Gastrocnemius medialis (tissue), 4 donors: Measurements from ENCODE around the gene SLC35A5. TPM values are rescaled to one million over a fixed set of nuclear protein-coding genes. Genes with fewer than 3 reads are reported as not detected.

Experiments used
- ATAC-seq, 2 donors: fragments of 150-250 bp; one replicate each; pipeline ENCODE4 v1.9.1; 2016
- DNase-seq, 2 donors: peaks; one replicate each; pipeline ENCODE4 v3.0.0-alpha.2; 2019
- H3K27ac ChIP-seq, 4 donors: fragments of 200-600 bp; sonication (generic); 1 replicate in 1 of 4; 2 replicates in 3 of 4; pipeline ENCODE4 v1.5.1; 2016 to 2018; ENCODE audit warnings: mild to moderate bottlenecking in 2 of 4, moderate library complexity in 1 of 4
- H3K27me3 ChIP-seq, 3 donors: fragments of 200-600 bp; sonication (generic) in 2 of 3; 1 replicate in 1 of 3; 2 replicates in 2 of 3; pipeline versions ENCODE4 v1.5.1 to v1.6.0; 2016 to 2019; ENCODE audit warnings: mild to moderate bottlenecking in 1 of 3, moderate library complexity in 1 of 3
- H3K36me3 ChIP-seq, 2 donors: fragments of 200-600 bp; sonication (generic) in 1 of 2; one replicate each; pipeline ENCODE4 v1.5.1; 2017 to 2018
- H3K4me1 ChIP-seq, 2 donors: fragments of 200-600 bp; sonication (generic) in 1 of 2; one replicate each; pipeline ENCODE4 v1.5.1; 2016 to 2017; ENCODE audit warnings: mild to moderate bottlenecking in 2 of 2
- H3K4me3 ChIP-seq, 4 donors: fragments of 200-600 bp; sonication (generic) in 3 of 4; 1 replicate in 1 of 4; 2 replicates in 3 of 4; pipeline ENCODE4 v1.5.1; 2016 to 2019; ENCODE audit warnings: mild to moderate bottlenecking in 2 of 4
- H3K9me3 ChIP-seq, 3 donors: fragments of 200-600 bp; sonication (generic) in 2 of 3; 1 replicate in 1 of 3; 2 replicates in 2 of 3; pipeline ENCODE4 v1.5.1; 2016 to 2019
- POLR2A ChIP-seq, 2 donors: fragments of 450-650 bp; IDR thresholded peaks; one replicate each; pipeline ENCODE4 v1.6.1; 2017; ENCODE audit warnings: antibody characterized with exemption in 2 of 2, mild to moderate bottlenecking in 2 of 2, moderate library complexity in 2 of 2
- in situ Hi-C, 4 donors: fragments of 200-750 bp; cut with MboI; loops; one replicate each; pipeline versions ENCODE4 v1.15.0 to v1.8.0; 2017; ENCODE audit warnings: low sequenced_read_pairs in 4 of 4
- intact Hi-C: fragments of 100-400 bp; cut with DNase I; formaldehyde crosslinking; loops from one replicate; pipeline ENCODE4 v1.15.1; 2023; ENCODE audit warnings: low total_unique reads
- total RNA-seq, 4 donors: library from RNA; depleted of rRNA; stranded (reverse); fragments of >200 nt; gene quantifications; one replicate each; pipeline versions ENCODE4 v1.1.0 to v1.2.3, GENCODE V29; 2016
- TF ChIP-seq, protein P1 (sequence below), 5 experiments: fragments of 450-650 bp in 3 of 5; fragments of 200-600 bp in 2 of 5; sonication (generic) in 2 of 5; IDR thresholded peaks in 4 of 5; conservative IDR thresholded peaks in 1 of 5; 1 replicate in 4 of 5; 2 replicates in 1 of 5; pipeline ENCODE4 v1.5.1; 2016 to 2019; ENCODE audit warnings: antibody characterized with exemption in 5 of 5, mild to moderate bottlenecking in 3 of 5, moderate library complexity in 3 of 5

Gene SLC35A5
- total RNA-seq, 4 donors from 2014 or later = 5.0 to 15.3 (median 9.5) TPM

DNA sequence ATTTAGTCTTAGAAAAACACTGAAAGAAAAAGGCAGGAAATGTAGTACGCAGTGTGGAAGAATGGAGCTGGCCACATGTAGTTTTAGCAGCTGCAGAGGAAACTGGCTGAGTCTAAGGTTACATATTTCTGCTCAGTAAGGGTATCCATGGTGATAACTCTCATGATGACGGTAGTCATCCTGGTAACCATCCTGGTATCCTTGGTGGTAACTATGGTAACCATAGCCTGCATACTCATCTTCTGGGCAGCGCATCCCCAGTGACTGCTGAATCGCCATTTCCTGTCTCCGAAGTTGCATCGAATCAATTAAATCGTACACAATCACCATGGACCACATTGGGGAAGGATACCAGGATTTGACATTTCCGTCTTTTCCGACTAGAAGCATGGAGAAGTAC is 43.4 kb downstream of the SLC35A5 start:
- no peak for ATAC-seq

DNA sequence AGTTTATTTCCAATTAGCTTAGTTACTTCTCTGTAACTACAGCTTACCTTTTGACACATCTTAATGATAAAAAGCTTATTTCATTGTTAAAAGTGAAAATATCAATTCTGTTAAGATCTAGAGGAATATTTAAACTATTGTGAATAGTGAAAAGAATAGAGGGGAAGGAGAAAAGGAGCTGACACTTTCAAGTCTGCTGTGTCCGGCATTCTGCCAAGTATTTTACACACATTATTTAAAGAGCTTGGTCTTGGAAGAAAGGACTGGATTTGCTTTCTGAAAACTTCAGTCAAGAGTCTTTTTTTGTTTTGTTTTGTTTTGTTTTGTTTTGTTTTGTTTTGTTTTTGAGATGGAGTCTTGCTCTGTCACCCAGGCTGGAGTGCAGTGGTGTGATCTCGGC is 44.3 kb downstream of the SLC35A5 start:
- Histone ChIP-seq H3K36me3 (no peaks in the 10 kb centered on the region), H3K9me3 (no peaks in the 10 kb centered on the region), H3K27me3 (no peaks in the 10 kb centered on the region), H3K4me1 (no peaks in the 10 kb centered on the region), H3K4me3 (no peak overlapping the region), H3K27ac (no peak overlapping the region)
- ATAC-seq = no peak
- in situ Hi-C loops (no loop called here), intact Hi-C loops (no loop called here)
- TF ChIP-seq POLR2A (IDR thresholded peaks at IDR 0.05) = no peak
- TF ChIP-seq, protein P1, sequence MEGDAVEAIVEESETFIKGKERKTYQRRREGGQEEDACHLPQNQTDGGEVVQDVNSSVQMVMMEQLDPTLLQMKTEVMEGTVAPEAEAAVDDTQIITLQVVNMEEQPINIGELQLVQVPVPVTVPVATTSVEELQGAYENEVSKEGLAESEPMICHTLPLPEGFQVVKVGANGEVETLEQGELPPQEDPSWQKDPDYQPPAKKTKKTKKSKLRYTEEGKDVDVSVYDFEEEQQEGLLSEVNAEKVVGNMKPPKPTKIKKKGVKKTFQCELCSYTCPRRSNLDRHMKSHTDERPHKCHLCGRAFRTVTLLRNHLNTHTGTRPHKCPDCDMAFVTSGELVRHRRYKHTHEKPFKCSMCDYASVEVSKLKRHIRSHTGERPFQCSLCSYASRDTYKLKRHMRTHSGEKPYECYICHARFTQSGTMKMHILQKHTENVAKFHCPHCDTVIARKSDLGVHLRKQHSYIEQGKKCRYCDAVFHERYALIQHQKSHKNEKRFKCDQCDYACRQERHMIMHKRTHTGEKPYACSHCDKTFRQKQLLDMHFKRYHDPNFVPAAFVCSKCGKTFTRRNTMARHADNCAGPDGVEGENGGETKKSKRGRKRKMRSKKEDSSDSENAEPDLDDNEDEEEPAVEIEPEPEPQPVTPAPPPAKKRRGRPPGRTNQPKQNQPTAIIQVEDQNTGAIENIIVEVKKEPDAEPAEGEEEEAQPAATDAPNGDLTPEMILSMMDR (IDR thresholded peaks at IDR 0.05 in 4 of 5, conservative IDR thresholded peaks at IDR 0.05 in 1 of 5) = no peak
- no peak for DNase-seq

More for the DNA sequence above, 43.4 kb downstream of the SLC35A5 start:
- in situ Hi-C loops (no loop called here), intact Hi-C loops (no loop called here)
- H3K27ac ChIP-seq = no peak overlapping the region
- no peaks in the 10 kb centered on the region for H3K9me3 ChIP-seq
- H3K4me3 ChIP-seq = no peak overlapping the region
- DNase-seq = no peak
- no peaks in the 10 kb centered on the region for H3K36me3 ChIP-seq
- no peaks in the 10 kb centered on the region for H3K4me1 ChIP-seq
- no peaks in the 10 kb centered on the region for H3K27me3 ChIP-seq
- TF ChIP-seq, protein P1 (IDR thresholded peaks at IDR 0.05 in 4 of 5, conservative IDR thresholded peaks at IDR 0.05 in 1 of 5) = no peak
- TF ChIP-seq POLR2A (IDR thresholded peaks at IDR 0.05) = no peak

DNA sequence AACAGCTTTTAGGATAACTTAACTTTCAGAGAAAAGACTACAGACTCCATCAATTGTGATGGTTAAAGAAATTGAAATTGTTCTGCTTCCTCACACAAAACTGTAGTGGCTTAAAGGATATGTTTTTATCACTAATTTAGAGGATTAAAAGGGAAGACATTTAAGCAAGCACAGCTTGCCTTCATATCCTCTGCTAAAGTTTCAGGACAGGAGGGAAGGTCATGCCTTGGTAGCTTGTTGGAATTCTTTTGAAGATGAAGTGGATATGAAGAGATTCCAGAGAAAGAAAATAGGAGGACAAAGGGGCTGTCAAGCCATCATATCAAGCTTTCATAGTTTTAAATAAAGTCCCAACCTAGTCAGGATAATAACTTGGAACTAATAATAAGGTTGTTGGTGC is 46.0 kb downstream of the SLC35A5 start:
- no peak for TF ChIP-seq POLR2A (IDR thresholded peaks at IDR 0.05)
- TF ChIP-seq, protein P1 (IDR thresholded peaks at IDR 0.05 in 4 of 5, conservative IDR thresholded peaks at IDR 0.05 in 1 of 5) = no peak
- intact Hi-C loops = no loop called here
- ATAC-seq (no peak), DNase-seq (no peak)
- Histone ChIP-seq H3K4me1 (peaks cover 3 to 6% of the 10 kb centered on the region in 2 donors), H3K9me3 (no peaks in the 10 kb centered on the region), H3K27me3 (no peaks in the 10 kb centered on the region), H3K27ac (no peak overlapping the region), H3K36me3 (no peaks in the 10 kb centered on the region), H3K4me3 (no peak overlapping the region)
- in situ Hi-C loops = no loop called here

DNA sequence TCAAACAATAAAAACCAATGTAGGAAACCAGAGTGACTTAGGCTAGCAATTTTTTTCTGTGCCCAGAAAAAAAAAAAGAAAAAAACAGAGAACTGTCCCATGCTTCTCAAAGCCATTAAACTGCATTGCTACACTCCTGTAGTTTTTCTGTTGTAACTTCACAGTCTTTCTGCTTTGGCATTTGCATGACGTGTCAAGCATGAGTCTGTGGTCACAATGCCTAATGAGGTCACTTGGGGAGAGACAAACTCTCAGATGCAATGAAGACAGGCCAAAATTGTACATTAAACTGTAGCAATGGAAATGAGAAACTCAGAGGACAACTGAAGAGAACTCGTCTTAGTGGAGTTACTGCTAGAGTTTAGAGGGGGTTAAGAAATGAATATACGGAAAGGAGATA is 48.3 kb downstream of the SLC35A5 start:
- Histone ChIP-seq H3K9me3 (no peaks in the 10 kb centered on the region), H3K27me3 (no peaks in the 10 kb centered on the region), H3K36me3 (no peaks in the 10 kb centered on the region), H3K27ac (no peak overlapping the region), H3K4me1 (peaks cover 3 to 6% of the 10 kb centered on the region in 2 donors), H3K4me3 (no peak overlapping the region)
- no peak for ATAC-seq
- no peak for DNase-seq
- intact Hi-C loops = no loop called here
- TF ChIP-seq, protein P1 (IDR thresholded peaks at IDR 0.05 in 4 of 5, conservative IDR thresholded peaks at IDR 0.05 in 1 of 5) = no peak
- no peak for TF ChIP-seq POLR2A (IDR thresholded peaks at IDR 0.05)
- in situ Hi-C loops = no loop called here
